ENCODE results near the gene AKR1B15. TPM values are rescaled to one million over a fixed set of nuclear protein-coding genes. Genes with fewer than 3 reads are reported as not detected.

AKR1B15 gene
- total RNA-seq, 2 donors from 2014 or later = not detected

GRCh38 chr7:134571746-134572461 lies 23.0 kb downstream of the AKR1B15 start:
- WGBS, 2 experiments (ENCODE audit: insufficient coverage in 1 of 2, insufficient read length in 1 of 2) = 94 to 100% methylated on average over 2 to 6 of the region's 6 CpGs
- H3K4me3 ChIP-seq (ENCODE audit: low read length) = no peak overlapping the region
- H3K4me1 ChIP-seq (ENCODE audit: control insufficient read depth, insufficient read depth, low read length) = no peaks in the 10 kb centered on the region
- peaks cover 26% of the 10 kb centered on the region for H3K9me3 ChIP-seq (ENCODE audit: control insufficient read depth, low read length)
- H3K9ac ChIP-seq (ENCODE audit: extremely low read depth, low read length, poor library complexity, severe bottlenecking) = no peak overlapping the region
- TF ChIP-seq CTCF (conservative IDR thresholded peaks at IDR 0.05) = no peak
- DNase-seq = no peak
- Mint-ChIP-seq H3K4me1 (no peaks in the 10 kb centered on the region), H3K27me3 (ENCODE audit: insufficient read depth) (peaks cover 1% of the 10 kb centered on the region), H3K4me3 (no peak overlapping the region), H3K27ac (no peak overlapping the region), H3K9me3 (peaks cover 46% of the 10 kb centered on the region), H3K36me3 (ENCODE audit: low read depth) (peaks cover 2% of the 10 kb centered on the region)
- no peak overlapping the region for H3K27ac ChIP-seq (ENCODE audit: low read depth, low read length)
- no peaks in the 10 kb centered on the region for H3K27me3 ChIP-seq (ENCODE audit: control insufficient read depth, insufficient read depth, low read length, poor library complexity, severe bottlenecking)
- H3K36me3 ChIP-seq (ENCODE audit: control insufficient read depth, insufficient read depth, low read length) = no peaks in the 10 kb centered on the region

GRCh38 chr7:134574322-134574721 lies 25.4 kb downstream of the AKR1B15 start:
- H3K27me3 ChIP-seq (ENCODE audit: control insufficient read depth, insufficient read depth, low read length, poor library complexity, severe bottlenecking) = no peaks in the 10 kb centered on the region
- Mint-ChIP-seq H3K27ac (no peak overlapping the region), H3K36me3 (ENCODE audit: low read depth) (peaks cover 2% of the 10 kb centered on the region), H3K9me3 (peaks cover 28% of the 10 kb centered on the region), H3K4me3 (no peak overlapping the region), H3K4me1 (peaks cover 3% of the 10 kb centered on the region), H3K27me3 (ENCODE audit: insufficient read depth) (no peaks in the 10 kb centered on the region)
- H3K4me1 ChIP-seq (ENCODE audit: control insufficient read depth, insufficient read depth, low read length) = no peaks in the 10 kb centered on the region
- TF ChIP-seq CTCF (conservative IDR thresholded peaks at IDR 0.05) = no peak
- WGBS, 2 experiments (ENCODE audit: insufficient coverage in 1 of 2, insufficient read length in 1 of 2) = 96 to 100% methylated on average over 1 of the region's 2 CpGs
- H3K27ac ChIP-seq (ENCODE audit: low read depth, low read length) = no peak overlapping the region
- H3K36me3 ChIP-seq (ENCODE audit: control insufficient read depth, insufficient read depth, low read length) = no peaks in the 10 kb centered on the region
- DNase-seq = no peak
- peaks cover 19% of the 10 kb centered on the region for H3K9me3 ChIP-seq (ENCODE audit: control insufficient read depth, low read length)
- no peak overlapping the region for H3K9ac ChIP-seq (ENCODE audit: extremely low read depth, low read length, poor library complexity, severe bottlenecking)
- no peak overlapping the region for H3K4me3 ChIP-seq (ENCODE audit: low read length)

GRCh38 chr7:134584290-134584689 lies 35.4 kb downstream of the AKR1B15 start:
- WGBS, 2 experiments (ENCODE audit: insufficient coverage in 1 of 2, insufficient read length in 1 of 2) = no CpG with 5 or more reads among the region's 1 CpG
- Mint-ChIP-seq H3K27me3 (ENCODE audit: insufficient read depth) (peaks cover 8% of the 10 kb centered on the region), H3K4me1 (no peaks in the 10 kb centered on the region), H3K4me3 (no peak overlapping the region), H3K9me3 (peaks cover 15% of the 10 kb centered on the region), H3K27ac (no peak overlapping the region), H3K36me3 (ENCODE audit: low read depth) (no peaks in the 10 kb centered on the region)
- Histone ChIP-seq H3K4me3 (ENCODE audit: low read length) (no peak overlapping the region), H3K36me3 (ENCODE audit: control insufficient read depth, insufficient read depth, low read length) (no peaks in the 10 kb centered on the region), H3K9me3 (ENCODE audit: control insufficient read depth, low read length) (no peaks in the 10 kb centered on the region), H3K9ac (ENCODE audit: extremely low read depth, low read length, poor library complexity, severe bottlenecking) (no peak overlapping the region), H3K4me1 (ENCODE audit: control insufficient read depth, insufficient read depth, low read length) (no peaks in the 10 kb centered on the region), H3K27ac (ENCODE audit: low read depth, low read length) (no peak overlapping the region), H3K27me3 (ENCODE audit: control insufficient read depth, insufficient read depth, low read length, poor library complexity, severe bottlenecking) (no peaks in the 10 kb centered on the region)
- TF ChIP-seq CTCF (conservative IDR thresholded peaks at IDR 0.05) = no peak
- DNase-seq = no peak

All from endodermal cell (in vitro differentiated cells).